SHP77 (cell line): ENCODE results near the gene OR2V2.
"Not testable (repeated sequence)": the region's sequence is repeated elsewhere in the genome, so short reads cannot be mapped to it uniquely, and the experiment has no call there.

Source experiments
- DNase-seq, 2 experiments: peaks; one replicate each; lab custom pipeline; 2025; lab: John Stamatoyannopoulos, UW

OR2V2 gene

DNA sequence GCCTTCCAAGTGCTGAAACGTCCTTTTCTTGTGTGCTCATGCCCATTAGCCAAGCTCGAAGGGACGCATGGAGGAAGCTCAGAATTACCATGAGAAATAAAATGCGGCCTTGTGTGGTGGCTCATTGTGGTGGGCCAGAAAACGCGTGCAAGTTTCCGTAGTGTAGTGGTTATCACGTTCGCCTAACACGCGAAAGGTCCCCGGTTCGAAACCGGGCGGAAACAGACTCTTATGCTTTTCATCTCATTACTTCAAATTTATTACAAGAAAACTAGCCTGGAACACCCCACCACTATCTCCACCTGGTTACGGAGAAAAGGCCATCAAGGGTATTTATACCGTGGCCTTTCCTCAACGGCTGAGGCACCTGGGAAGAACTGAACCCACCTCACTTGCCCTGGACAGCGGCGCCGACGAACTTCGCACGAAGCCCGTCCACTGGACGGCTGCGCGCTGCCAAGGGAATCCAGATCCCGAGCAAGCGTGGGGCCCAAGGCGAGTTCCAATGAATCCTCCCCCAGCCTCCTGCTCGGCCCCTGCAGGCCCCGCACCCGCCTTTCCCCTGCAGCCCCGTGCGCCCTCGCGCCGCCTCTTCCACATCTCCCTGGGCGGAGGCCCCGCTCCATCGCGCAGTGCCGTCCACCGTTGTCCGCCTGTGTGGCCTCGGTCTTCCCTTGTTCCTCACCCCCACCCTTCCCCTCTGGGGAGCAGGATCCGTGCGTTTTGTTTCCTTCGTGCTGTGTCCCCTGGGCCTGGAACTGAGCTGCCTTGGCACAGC, 22.3 kb downstream of the OR2V2 start:
- not testable (repeated sequence) for DNase-seq

DNA sequence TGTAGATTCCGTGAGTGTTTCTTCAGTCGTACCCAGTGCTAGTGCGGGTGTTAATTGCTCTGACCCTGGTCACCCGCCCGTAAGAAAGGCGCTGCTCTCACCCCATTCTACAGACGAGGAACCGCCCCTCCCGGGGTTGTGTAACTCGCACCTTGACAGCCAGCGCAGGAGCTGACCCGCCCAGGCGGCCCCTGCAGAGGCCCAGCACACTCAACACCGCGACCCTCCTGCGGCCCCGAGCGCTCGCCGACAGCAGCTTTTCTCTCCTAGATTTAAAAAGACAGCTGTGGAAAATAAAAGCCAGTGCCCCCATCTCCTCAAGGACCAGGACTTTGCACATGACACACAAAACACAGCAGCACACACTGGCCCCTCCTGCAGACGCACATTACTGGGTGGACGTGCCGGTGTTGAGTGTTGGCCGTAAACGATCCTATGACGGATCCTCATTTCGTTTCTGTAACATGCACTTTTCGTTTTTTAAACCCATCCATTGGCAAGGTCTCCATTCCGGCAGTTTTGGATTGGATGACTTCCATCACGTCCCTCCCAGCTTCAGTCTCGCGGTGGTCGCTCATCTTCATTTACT, 22.9 kb downstream of the OR2V2 start:
- no peak for DNase-seq

DNA sequence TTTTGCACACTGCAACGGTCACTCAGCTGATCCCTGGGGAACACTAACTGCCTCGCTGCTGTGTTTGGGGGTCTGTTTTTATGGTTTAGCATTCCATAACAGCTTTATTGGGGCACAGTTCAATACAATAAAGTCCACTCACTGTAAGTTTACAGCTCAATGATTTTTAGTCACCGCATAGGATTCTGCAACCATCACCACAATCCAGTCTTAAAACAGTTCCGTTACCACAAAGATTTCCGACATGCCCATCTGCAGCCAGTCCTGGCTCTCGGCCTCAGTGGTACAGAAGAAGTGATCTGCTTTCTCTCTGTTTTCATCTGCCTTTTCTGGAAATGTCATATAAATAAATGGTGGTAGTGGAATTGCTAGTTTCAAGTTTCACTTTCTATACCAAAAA, 23.6 kb downstream of the OR2V2 start:
- no peak for DNase-seq

DNA sequence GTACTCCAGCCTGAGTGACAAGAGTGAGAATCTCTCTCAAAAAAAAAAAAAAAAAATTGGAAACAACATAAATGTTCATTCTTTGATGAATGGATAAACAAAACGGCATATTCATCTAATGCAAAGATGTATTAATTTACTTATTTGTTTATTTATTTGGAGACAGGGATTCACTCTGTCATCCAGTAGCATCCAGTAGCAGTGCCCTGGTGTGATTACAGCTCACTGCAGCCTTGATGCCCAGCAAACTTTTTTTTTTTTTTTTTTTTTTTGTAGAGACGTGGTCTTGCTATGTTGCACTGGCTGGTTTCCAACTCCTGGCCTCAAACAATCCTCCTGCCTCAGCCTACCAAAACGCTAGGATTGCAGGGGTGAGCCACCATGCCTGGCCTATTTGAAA, 24.4 kb downstream of the OR2V2 start:
- DNase-seq: no peak

DNA sequence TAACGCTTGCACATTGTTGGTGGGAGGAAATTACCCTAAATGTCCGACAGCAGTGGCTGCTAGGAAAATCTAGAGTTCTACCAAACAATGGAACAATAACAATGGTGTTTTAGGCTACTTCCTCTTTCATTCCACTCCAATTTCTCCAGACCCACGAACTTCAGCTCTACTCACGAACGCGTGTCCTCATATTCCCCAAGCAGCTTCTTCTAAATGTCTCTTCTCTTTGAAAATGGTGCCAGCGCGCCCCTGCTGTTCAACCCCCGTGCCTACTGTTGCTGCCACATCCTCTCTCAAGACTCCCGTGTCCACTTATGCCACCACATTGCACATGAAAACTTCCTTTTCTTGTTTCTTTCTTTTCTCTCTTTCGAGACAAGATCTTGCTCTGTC, 25.6 kb downstream of the OR2V2 start:
- no peak for DNase-seq

DNA sequence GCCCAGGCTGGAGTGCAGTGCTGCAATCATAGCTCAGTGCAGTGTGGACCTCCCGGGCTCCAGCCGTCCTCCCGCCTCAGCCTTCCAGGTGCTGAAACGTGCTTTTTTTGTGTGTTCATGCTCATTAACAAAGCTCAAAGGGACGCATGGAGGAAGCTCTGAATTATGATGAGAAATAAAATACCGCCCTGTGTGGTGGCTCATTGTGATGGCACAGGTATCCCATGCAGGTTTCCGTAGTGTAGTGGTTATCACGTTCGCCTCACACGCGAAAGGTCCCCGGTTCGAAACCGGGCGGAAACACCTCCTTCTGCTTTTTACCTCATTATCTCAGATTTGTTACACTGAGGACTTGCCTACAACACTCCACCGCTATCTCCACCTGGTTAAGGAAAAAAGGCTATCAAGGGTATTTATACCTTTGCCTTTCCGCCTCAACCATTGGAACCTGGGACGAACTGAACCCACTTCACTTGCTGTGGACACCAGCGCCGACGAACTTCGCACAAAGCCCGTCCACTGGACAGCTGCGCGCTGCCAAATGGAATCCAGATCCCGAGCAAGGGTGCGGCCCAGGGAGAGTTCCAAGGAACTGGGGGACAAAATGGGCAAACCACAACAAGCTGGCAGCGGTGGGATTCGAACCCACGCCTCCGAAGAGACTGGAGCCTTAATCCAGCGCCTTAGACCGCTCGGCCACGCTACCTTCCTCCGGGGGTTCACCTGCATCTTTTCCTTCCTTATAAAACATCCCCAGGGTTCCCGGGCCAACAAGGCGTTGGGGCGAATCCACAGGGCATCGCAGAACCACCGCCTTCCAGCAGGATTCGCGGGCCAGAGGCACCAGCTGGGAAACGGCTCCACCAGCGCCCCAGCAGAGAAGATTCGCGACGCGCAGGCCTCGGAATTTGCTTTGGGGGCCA, 26.3 kb downstream of the OR2V2 start:
- no peak for DNase-seq

DNA sequence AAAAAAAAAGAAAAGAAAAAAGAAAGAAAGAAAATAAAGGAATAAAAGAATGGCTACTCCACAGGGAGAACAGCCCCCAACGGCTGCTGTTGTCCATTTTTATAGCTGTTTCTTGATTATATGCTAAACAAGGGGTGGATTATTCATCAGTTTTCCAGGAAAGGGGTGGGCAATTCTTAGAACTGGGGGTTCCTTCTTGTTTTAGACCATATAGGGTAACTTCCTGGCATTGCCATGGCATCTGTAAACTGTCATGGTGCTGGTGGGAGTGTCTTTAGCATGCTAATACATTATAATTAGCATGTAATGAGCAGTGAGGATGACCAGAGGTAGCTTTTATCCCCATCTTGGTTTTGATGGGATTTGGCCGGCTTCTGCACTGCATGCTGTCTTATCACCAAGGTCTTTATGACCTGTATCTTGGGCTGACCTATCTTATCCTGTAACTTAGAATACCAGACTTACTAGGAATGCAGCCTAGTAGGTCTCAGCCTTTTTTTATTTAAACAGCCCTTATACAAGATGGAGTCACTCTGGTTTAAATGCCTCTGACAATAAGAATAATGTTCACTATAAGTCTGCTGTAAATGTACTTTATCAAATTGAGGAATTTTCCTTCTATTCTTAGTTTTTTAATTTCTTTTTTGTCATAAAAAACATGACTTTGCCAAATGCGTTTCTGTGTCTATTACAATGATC, 29.0 kb downstream of the OR2V2 start:
- no peak for DNase-seq

DNA sequence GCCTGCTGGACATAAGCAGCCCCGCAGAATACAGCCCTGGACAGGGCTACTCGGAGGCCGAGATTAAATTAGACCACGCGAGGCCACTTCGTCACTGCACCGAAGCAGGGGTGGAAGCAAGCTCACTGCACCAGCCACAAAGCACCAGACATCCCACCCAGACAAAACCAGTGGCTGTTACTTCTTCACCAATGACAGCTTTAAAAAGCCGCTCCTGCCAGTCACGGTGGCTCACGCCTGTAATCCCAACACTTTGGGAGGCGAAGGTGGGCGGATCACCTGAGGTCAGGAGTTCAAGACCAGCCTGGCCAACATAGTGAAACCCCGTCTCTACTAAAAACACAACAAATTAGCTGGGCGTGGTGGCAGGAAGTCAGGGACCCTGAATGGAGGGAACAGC, 30.2 kb downstream of the OR2V2 start:
- not testable (repeated sequence) for DNase-seq

DNA sequence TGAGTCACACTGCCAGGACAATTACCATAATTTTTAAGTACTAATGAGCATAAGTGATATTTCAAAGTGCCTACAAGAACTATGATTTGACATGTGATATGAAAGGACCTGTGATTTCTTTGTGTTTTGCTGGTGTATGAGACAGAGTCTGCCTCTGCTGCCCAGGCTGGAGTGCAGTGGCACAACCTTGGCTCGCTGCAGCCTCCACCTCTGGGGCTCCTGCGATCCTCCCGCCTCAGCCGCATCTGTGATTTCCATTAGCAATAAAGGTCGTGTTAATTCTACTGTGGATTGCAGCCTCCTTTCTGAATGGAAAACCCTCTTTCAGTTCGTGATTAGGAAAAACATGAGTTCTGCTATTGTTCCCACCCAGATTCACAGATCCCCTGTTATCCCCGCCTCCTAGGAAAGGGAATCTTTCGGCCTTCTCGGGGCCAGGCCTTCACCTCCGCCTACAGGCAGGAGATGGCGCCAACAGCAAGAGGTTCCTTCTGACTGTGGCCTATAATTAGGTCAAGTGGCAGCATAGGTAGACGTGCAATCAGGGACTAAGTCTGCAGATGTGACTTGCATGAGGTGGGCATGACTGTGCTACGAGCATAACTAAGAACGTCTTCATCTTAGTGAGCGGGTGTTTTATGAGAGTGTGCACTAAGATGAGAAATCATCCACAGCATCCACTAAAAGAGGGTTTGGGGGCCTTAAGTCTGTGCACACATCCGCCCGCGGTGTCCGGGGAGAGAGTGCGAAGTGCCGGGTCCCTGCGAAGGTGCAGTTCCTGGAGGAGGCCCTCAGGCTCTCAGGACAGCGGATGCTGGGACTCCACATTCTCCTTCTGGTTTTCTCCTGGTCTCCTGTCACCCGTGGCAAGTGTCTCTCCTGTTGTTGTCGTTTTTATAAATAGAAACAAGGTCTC, 34.5 kb downstream of the OR2V2 start:
- no peak for DNase-seq

DNA sequence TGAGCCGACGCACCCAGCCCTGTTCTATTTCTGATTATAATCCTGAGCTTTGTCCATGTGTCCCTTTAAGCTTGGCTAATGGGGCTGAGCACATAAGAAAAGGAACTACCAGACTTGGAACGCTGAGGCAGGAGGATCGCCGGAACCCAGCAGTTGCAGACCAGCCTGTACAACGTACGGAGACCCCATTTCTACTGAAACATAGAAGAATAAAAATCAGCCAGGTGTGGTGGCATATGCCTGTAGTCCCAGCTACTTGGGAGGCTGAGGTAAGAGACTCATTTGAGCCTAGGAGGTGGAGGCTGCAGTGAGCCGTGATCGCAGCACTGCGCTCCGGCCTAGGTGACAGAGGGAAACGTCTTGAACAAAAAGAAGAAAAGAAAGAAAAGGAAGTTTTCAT, 35.3 kb downstream of the OR2V2 start:
- no peak for DNase-seq

DNA sequence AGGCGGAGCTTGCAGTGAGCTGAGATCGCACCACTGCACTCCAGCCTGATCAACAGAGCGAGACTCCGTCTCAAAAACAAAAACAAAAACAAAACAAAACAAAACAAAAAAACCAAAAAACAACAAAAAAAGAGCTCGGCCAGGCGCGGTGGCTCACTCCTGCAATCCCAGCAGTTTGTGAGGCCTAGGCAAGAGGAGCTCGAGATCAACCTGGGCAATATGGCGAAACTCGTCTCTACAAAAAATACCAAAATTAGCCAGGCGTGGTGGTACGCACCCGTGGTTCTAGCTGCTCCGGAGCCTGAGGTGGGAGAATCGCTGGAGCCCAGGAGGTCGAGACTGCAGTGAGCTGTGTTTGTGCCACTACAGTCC, 37.4 kb downstream of the OR2V2 start:
- DNase-seq: no peak

DNA sequence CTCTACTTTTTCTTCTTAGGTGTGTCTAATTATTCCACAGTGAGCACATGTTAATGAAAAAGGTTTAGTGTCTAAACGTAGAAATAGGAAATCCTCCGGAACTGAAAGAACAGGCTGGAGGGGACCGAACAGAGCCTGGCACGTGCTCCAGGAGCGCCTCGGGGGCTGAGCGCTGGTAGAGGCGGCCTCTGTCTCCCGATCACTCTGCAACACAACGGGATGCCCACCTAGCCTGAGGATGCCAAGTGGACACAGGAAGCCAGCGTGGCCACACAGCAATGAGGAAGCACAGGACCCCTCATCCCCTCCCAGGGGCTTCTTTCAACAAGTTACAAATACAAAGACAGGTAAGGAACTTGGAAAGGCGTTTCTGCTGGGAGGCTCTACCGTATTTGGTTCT, 38.2 kb downstream of the OR2V2 start:
- DNase-seq: no peak

DNA sequence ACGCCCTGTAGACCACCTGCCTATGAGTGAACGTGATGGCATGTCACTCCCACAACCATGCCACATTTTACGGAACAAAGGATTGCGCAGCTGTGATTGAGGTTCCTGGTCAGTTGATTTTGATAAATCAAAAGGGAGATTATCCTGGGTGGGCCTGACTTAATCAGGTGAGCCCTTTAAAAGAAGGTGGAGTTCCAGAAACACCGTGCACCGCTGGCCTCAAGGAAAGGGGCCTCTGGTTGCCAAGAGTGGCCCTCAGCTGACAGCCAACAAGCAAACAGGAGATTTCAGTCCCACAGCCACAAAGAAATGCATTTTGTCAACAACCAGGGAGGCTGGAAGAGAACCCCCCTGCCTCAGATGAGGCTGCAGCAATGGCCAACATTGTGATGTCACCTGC, 38.6 kb downstream of the OR2V2 start:
- DNase-seq: no peak

DNA sequence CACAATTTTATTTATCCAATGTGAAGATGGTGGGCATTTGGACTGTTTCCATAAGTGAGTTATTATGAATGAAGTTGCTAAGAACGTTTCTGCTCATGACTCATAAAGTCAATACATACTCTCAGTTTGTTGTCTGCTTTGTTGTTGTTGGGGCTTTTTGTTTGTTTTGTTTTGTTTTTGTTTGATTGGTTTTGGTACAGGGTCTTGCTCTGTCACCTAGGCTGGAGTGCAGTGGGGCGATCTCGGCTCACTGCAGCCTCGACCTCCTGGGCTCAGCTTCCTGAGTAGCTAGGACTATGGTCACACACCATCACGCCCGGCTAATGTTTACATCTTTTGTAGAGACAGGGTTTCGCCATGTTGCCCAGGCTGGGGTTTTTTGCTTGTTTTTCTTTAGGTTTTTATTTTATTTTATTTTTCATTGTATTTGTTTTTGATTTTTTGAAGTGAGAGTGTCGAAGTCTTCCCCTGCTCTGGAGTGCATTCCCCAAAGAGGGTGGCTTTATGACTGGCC, 39.7 kb downstream of the OR2V2 start:
- no peak for DNase-seq

DNA sequence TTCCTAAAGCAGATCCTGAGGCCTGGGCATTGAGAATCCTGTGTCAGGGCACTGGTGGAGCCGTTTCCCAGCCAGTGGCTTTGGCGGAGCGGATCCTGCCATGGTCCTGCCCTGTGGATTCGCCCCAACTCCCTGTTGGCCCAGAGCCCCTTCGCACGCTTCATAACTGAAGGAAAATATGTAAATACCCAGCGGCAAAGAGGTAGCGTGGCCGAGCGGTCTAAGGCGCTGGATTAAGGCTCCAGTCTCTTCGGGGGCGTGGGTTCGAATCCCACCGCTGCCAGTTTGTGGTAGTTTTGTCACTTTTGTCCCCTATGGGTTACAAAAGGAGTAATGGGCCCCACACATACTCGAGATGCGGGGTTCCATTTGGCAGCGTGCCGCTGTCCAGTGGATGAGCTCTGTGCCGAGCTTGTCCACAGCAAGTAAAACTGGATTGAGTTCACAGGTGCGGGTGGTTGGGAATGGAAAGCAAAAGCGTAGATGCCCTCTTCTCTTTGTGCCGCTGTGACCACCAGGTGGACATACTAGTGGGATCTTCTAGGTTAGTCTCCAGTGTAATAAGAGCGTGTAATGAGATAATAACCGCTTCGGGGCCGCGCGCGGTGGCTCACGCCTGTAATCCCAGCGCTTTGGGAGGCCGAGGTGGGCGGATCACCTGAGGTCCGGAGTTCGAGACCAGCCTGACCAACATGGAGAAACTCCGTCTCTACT, 40.3 kb downstream of the OR2V2 start:
- DNase-seq: no peak

DNA sequence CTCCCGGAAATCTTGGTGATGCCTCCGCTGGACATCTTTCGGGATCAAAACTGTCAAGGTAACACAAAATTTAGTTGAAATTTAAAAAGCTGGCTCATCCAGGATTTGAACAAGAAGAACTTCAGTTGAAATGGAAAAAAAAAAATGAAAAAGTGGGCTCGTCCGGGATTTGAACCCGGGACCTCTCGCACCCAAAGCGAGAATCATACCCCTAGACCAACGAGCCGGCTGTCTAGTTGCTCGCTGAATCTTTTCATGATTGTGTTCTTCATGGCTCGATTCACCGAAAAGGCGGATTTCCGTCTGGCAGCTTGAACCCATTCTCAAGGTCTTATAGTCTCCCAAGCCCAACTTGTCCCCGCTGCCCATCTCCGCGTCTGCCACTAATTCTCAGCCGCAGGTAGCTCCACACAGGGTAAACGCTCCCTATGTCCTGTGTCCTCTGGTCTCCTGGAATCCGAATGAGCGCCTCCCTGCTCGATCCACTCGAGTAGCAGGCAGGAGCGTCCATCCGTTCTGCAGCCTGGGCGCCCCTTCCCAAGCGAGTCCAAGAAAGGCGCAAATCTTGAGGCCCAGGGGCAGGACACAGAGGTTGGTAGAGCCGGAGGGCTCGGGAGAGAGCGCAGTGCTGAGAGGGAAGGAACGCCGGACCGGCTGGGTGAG, 41.4 kb downstream of the OR2V2 start:
- no peak for DNase-seq

DNA sequence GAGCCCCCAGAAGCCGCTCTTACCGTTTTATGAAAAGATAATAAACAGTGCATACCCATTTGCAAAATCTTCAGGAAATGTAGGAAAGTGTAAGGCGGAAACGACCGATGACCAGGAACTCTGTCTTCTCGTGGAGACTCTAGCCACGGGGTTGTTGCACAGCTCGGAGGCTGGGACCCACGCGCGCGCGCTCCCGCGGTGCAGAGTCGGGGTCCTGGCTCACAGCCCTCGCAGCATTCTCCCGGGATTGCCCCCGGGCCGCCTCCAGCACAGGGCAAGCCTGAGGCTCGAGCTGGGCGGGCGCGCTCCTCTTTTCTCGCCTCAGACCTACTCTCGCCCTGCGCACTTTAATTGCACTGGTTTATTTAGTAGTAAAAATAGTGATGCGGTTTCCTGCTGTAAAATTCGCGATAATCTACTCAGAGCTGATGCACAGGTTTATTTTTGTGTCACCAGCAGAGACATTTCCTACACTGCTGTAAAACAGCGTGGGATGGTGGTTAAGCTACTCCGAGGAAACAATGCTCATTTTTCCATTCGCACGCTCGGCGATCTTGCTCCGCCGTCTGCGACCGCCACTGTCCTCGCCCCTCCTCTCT, 42.1 kb downstream of the OR2V2 start:
- DNase-seq: no peak

DNA sequence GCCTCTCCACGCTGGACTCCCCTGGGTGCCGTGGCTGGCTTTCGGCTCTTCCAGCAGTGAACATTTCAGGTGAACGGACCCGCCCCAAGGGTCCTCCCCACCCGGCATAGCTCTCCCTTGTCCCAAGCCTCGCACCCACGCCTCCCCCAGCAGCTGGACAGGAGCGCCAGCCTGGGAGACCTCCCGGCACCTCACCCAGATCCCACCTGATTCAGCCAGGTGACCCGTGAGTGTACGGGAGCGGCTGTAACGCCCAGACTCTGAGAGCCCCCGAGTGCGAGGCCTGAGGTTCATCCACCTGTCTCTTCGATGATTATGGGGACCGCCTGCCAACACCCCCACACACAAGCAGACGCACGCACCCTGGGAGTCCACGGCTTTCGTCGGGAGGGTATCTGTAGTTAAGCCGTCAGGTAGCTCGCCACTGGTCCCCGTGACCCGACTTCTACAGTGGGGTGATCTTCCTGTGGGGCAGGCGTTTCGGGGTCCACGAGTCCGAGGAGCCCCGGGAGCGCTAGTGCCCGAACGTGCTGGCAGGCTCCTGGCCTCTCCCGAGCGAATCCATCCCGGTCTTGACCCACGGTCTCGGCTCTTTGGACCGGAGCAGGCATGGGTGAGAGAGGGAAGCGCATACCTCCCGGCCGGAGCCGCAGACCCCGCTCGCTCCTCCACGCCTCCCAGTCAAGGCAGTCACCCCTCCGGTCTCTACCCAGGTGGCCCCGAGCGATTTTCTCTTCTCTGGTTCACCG, 42.8 kb downstream of the OR2V2 start:
- no peak for DNase-seq
